HG02943 (cell line): ENCODE measurements around the gene HBD.

ENCODE experiments used
- ATAC-seq: cut with Tn5 transposase; IDR thresholded peaks from one replicate; pipeline ENCODE4 v1.9.1; 2021; ENCODE audit warnings: mild to moderate bottlenecking, low read depth, moderate library complexity; ENCODE audit not compliant: unreplicated experiment

Gene HBD

GRCh38 chr11:5196731-5197130 is 37.6 kb downstream of the HBD start:
- no peak for ATAC-seq

GRCh38 chr11:5196067-5196466 is 38.2 kb downstream of the HBD start:
- ATAC-seq, result no peak

- ATAC-seq, result no peak
Measured at GRCh38 chr11:5192738-5193137, 41.5 kb downstream of the HBD start.

- no peak for ATAC-seq
Measured at GRCh38 chr11:5188201-5188600, 46.1 kb downstream of the HBD start.
